Measurements from ENCODE around the gene PCNX2.

The PCNX2 gene

GRCh38 chr1:233063462-233063861 is 232.1 kb downstream of the PCNX2 start:
- no peaks in the 10 kb centered on the region for H3K36me3 ChIP-seq (ENCODE audit: control insufficient read depth, insufficient read depth, low read length)

GRCh38 chr1:233061265-233061664 is 234.3 kb downstream of the PCNX2 start:
- H3K9ac ChIP-seq (ENCODE audit: low read depth, low read length) = no peak overlapping the region
- H3K9me3 ChIP-seq (ENCODE audit: control insufficient read depth, insufficient read depth, low read length) = no peaks in the 10 kb centered on the region
- H3K27me3 ChIP-seq (ENCODE audit: control insufficient read depth, insufficient read depth, low read length) = no peaks in the 10 kb centered on the region
- H3K36me3 ChIP-seq (ENCODE audit: control insufficient read depth, insufficient read depth, low read length) = no peaks in the 10 kb centered on the region
- H3K4me3 ChIP-seq (ENCODE audit: low read depth, low read length) = no peak overlapping the region
- H3K4me1 ChIP-seq (ENCODE audit: control insufficient read depth, insufficient read depth, low read length) = no peaks in the 10 kb centered on the region

More at GRCh38 chr1:233063462-233063861, 232.1 kb downstream of the PCNX2 start:
- no peaks in the 10 kb centered on the region for H3K4me1 ChIP-seq (ENCODE audit: control insufficient read depth, insufficient read depth, low read length)
- no peak overlapping the region for H3K9ac ChIP-seq (ENCODE audit: low read depth, low read length)
- H3K27me3 ChIP-seq (ENCODE audit: control insufficient read depth, insufficient read depth, low read length) = no peaks in the 10 kb centered on the region
- H3K9me3 ChIP-seq (ENCODE audit: control insufficient read depth, insufficient read depth, low read length) = no peaks in the 10 kb centered on the region
- no peak overlapping the region for H3K4me3 ChIP-seq (ENCODE audit: low read depth, low read length)

GRCh38 chr1:233060461-233060994 is 235.0 kb downstream of the PCNX2 start:
- no peaks in the 10 kb centered on the region for H3K36me3 ChIP-seq (ENCODE audit: control insufficient read depth, insufficient read depth, low read length)
- H3K9ac ChIP-seq (ENCODE audit: low read depth, low read length) = no peak overlapping the region
- H3K4me1 ChIP-seq (ENCODE audit: control insufficient read depth, insufficient read depth, low read length) = no peaks in the 10 kb centered on the region
- H3K4me3 ChIP-seq (ENCODE audit: low read depth, low read length) = no peak overlapping the region
- no peaks in the 10 kb centered on the region for H3K27me3 ChIP-seq (ENCODE audit: control insufficient read depth, insufficient read depth, low read length)
- no peaks in the 10 kb centered on the region for H3K9me3 ChIP-seq (ENCODE audit: control insufficient read depth, insufficient read depth, low read length)

- no peaks in the 10 kb centered on the region for H3K4me1 ChIP-seq (ENCODE audit: control insufficient read depth, insufficient read depth, low read length)
- no peaks in the 10 kb centered on the region for H3K27me3 ChIP-seq (ENCODE audit: control insufficient read depth, insufficient read depth, low read length)
- no peaks in the 10 kb centered on the region for H3K36me3 ChIP-seq (ENCODE audit: control insufficient read depth, insufficient read depth, low read length)
- H3K4me3 ChIP-seq (ENCODE audit: low read depth, low read length) = no peak overlapping the region
- H3K9me3 ChIP-seq (ENCODE audit: control insufficient read depth, insufficient read depth, low read length) = no peaks in the 10 kb centered on the region
- no peak overlapping the region for H3K9ac ChIP-seq (ENCODE audit: low read depth, low read length)
Observed at GRCh38 chr1:233057836-233058235, 237.7 kb downstream of the PCNX2 start.

- no peak overlapping the region for H3K4me3 ChIP-seq (ENCODE audit: low read depth, low read length)
- no peak overlapping the region for H3K9ac ChIP-seq (ENCODE audit: low read depth, low read length)
- no peaks in the 10 kb centered on the region for H3K27me3 ChIP-seq (ENCODE audit: control insufficient read depth, insufficient read depth, low read length)
- H3K9me3 ChIP-seq (ENCODE audit: control insufficient read depth, insufficient read depth, low read length) = no peaks in the 10 kb centered on the region
- no peaks in the 10 kb centered on the region for H3K4me1 ChIP-seq (ENCODE audit: control insufficient read depth, insufficient read depth, low read length)
- no peaks in the 10 kb centered on the region for H3K36me3 ChIP-seq (ENCODE audit: control insufficient read depth, insufficient read depth, low read length)
Observed at GRCh38 chr1:233055879-233056641, 239.5 kb downstream of the PCNX2 start.

- H3K9ac ChIP-seq (ENCODE audit: low read depth, low read length) = no peak overlapping the region
- no peak overlapping the region for H3K4me3 ChIP-seq (ENCODE audit: low read depth, low read length)
- H3K4me1 ChIP-seq (ENCODE audit: control insufficient read depth, insufficient read depth, low read length) = no peaks in the 10 kb centered on the region
- H3K9me3 ChIP-seq (ENCODE audit: control insufficient read depth, insufficient read depth, low read length) = no peaks in the 10 kb centered on the region
- H3K36me3 ChIP-seq (ENCODE audit: control insufficient read depth, insufficient read depth, low read length) = no peaks in the 10 kb centered on the region
- H3K27me3 ChIP-seq (ENCODE audit: control insufficient read depth, insufficient read depth, low read length) = no peaks in the 10 kb centered on the region
Observed at GRCh38 chr1:233045588-233045987, 249.9 kb downstream of the PCNX2 start.

- Histone ChIP-seq H3K36me3 (ENCODE audit: control insufficient read depth, insufficient read depth, low read length) (no peaks in the 10 kb centered on the region), H3K4me3 (ENCODE audit: low read depth, low read length) (no peak overlapping the region), H3K9me3 (ENCODE audit: control insufficient read depth, insufficient read depth, low read length) (no peaks in the 10 kb centered on the region), H3K9ac (ENCODE audit: low read depth, low read length) (no peak overlapping the region), H3K4me1 (ENCODE audit: control insufficient read depth, insufficient read depth, low read length) (no peaks in the 10 kb centered on the region), H3K27me3 (ENCODE audit: control insufficient read depth, insufficient read depth, low read length) (no peaks in the 10 kb centered on the region)
Observed at GRCh38 chr1:233042834-233043233, 252.7 kb downstream of the PCNX2 start.

- Histone ChIP-seq H3K4me3 (ENCODE audit: low read depth, low read length) (no peak overlapping the region), H3K27me3 (ENCODE audit: control insufficient read depth, insufficient read depth, low read length) (no peaks in the 10 kb centered on the region), H3K4me1 (ENCODE audit: control insufficient read depth, insufficient read depth, low read length) (no peaks in the 10 kb centered on the region), H3K9me3 (ENCODE audit: control insufficient read depth, insufficient read depth, low read length) (no peaks in the 10 kb centered on the region), H3K36me3 (ENCODE audit: control insufficient read depth, insufficient read depth, low read length) (no peaks in the 10 kb centered on the region), H3K9ac (ENCODE audit: low read depth, low read length) (no peak overlapping the region)
Observed at GRCh38 chr1:233040494-233040893, 255.0 kb downstream of the PCNX2 start.

GRCh38 chr1:233038581-233038980 is 256.9 kb downstream of the PCNX2 start:
- Histone ChIP-seq H3K4me3 (ENCODE audit: low read depth, low read length) (no peak overlapping the region), H3K9ac (ENCODE audit: low read depth, low read length) (no peak overlapping the region), H3K27me3 (ENCODE audit: control insufficient read depth, insufficient read depth, low read length) (no peaks in the 10 kb centered on the region), H3K9me3 (ENCODE audit: control insufficient read depth, insufficient read depth, low read length) (no peaks in the 10 kb centered on the region), H3K4me1 (ENCODE audit: control insufficient read depth, insufficient read depth, low read length) (no peaks in the 10 kb centered on the region), H3K36me3 (ENCODE audit: control insufficient read depth, insufficient read depth, low read length) (no peaks in the 10 kb centered on the region)

GRCh38 chr1:233037843-233038242 is 257.7 kb downstream of the PCNX2 start:
- Histone ChIP-seq H3K9me3 (ENCODE audit: control insufficient read depth, insufficient read depth, low read length) (no peaks in the 10 kb centered on the region), H3K27me3 (ENCODE audit: control insufficient read depth, insufficient read depth, low read length) (no peaks in the 10 kb centered on the region), H3K4me3 (ENCODE audit: low read depth, low read length) (no peak overlapping the region), H3K4me1 (ENCODE audit: control insufficient read depth, insufficient read depth, low read length) (no peaks in the 10 kb centered on the region), H3K36me3 (ENCODE audit: control insufficient read depth, insufficient read depth, low read length) (no peaks in the 10 kb centered on the region), H3K9ac (ENCODE audit: low read depth, low read length) (no peak overlapping the region)

- H3K4me3 ChIP-seq (ENCODE audit: low read depth, low read length) = no peak overlapping the region
- no peaks in the 10 kb centered on the region for H3K4me1 ChIP-seq (ENCODE audit: control insufficient read depth, insufficient read depth, low read length)
- no peak overlapping the region for H3K9ac ChIP-seq (ENCODE audit: low read depth, low read length)
- H3K9me3 ChIP-seq (ENCODE audit: control insufficient read depth, insufficient read depth, low read length) = no peaks in the 10 kb centered on the region
- H3K36me3 ChIP-seq (ENCODE audit: control insufficient read depth, insufficient read depth, low read length) = no peaks in the 10 kb centered on the region
- no peaks in the 10 kb centered on the region for H3K27me3 ChIP-seq (ENCODE audit: control insufficient read depth, insufficient read depth, low read length)
Observed at GRCh38 chr1:233034836-233035235, 260.7 kb downstream of the PCNX2 start.

GRCh38 chr1:233033361-233033760 is 262.2 kb downstream of the PCNX2 start:
- Histone ChIP-seq H3K36me3 (ENCODE audit: control insufficient read depth, insufficient read depth, low read length) (no peaks in the 10 kb centered on the region), H3K9ac (ENCODE audit: low read depth, low read length) (no peak overlapping the region), H3K27me3 (ENCODE audit: control insufficient read depth, insufficient read depth, low read length) (no peaks in the 10 kb centered on the region), H3K4me3 (ENCODE audit: low read depth, low read length) (no peak overlapping the region), H3K9me3 (ENCODE audit: control insufficient read depth, insufficient read depth, low read length) (no peaks in the 10 kb centered on the region), H3K4me1 (ENCODE audit: control insufficient read depth, insufficient read depth, low read length) (no peaks in the 10 kb centered on the region)

All from iPS-15b (cell line).